ENCODE results near the gene FASTKD1. TPM values are rescaled to one million over a fixed set of nuclear protein-coding genes. Genes with fewer than 3 reads are reported as not detected.
"Not testable (repeated sequence)": the region's sequence is repeated elsewhere in the genome, so short reads cannot be mapped to it uniquely, and the experiment has no call there.

FASTKD1 gene
- total RNA-seq, 1 donor from 2014 or later = 30.1 TPM

- peaks cover 82% of the 10 kb centered on the region for H3K36me3 Mint-ChIP-seq
- H3K9me3 Mint-ChIP-seq = peaks cover 41% of the 10 kb centered on the region
- TF ChIP-seq CTCF (IDR thresholded peaks at IDR 0.05; ENCODE audit: unreplicated experiment) = no peak
- H3K27ac Mint-ChIP-seq = no peak overlapping the region
- no peak overlapping the region for H3K4me3 Mint-ChIP-seq
- no peak for DNase-seq (ENCODE audit: low spot score in 2 of 2, unreplicated experiment in 2 of 2)
- no peaks in the 10 kb centered on the region for H3K27me3 Mint-ChIP-seq (ENCODE audit: low read depth)
- no peaks in the 10 kb centered on the region for H3K4me1 Mint-ChIP-seq
Measured at GRCh38 chr2:169613876-169614275, 40.2 kb upstream of the FASTKD1 start.

- Mint-ChIP-seq H3K27ac (no peak overlapping the region), H3K36me3 (peaks cover 55% of the 10 kb centered on the region), H3K4me3 (no peak overlapping the region), H3K4me1 (no peaks in the 10 kb centered on the region), H3K27me3 (ENCODE audit: low read depth) (no peaks in the 10 kb centered on the region), H3K9me3 (peaks cover 8% of the 10 kb centered on the region)
- no peak for DNase-seq (ENCODE audit: low spot score in 2 of 2, unreplicated experiment in 2 of 2)
- no peak for TF ChIP-seq CTCF (IDR thresholded peaks at IDR 0.05; ENCODE audit: unreplicated experiment)
Measured at GRCh38 chr2:169609264-169609663, 35.6 kb upstream of the FASTKD1 start.

GRCh38 chr2:169599568-169599967 is 25.9 kb upstream of the FASTKD1 start:
- H3K27ac Mint-ChIP-seq = no peak overlapping the region
- H3K9me3 Mint-ChIP-seq = no peaks in the 10 kb centered on the region
- H3K27me3 Mint-ChIP-seq (ENCODE audit: low read depth) = no peaks in the 10 kb centered on the region
- H3K36me3 Mint-ChIP-seq = peaks cover 4% of the 10 kb centered on the region
- H3K4me1 Mint-ChIP-seq = no peaks in the 10 kb centered on the region
- TF ChIP-seq CTCF (IDR thresholded peaks at IDR 0.05; ENCODE audit: unreplicated experiment) = no peak
- H3K4me3 Mint-ChIP-seq = no peak overlapping the region
- no peak for DNase-seq (ENCODE audit: low spot score in 2 of 2, unreplicated experiment in 2 of 2)

DNA sequence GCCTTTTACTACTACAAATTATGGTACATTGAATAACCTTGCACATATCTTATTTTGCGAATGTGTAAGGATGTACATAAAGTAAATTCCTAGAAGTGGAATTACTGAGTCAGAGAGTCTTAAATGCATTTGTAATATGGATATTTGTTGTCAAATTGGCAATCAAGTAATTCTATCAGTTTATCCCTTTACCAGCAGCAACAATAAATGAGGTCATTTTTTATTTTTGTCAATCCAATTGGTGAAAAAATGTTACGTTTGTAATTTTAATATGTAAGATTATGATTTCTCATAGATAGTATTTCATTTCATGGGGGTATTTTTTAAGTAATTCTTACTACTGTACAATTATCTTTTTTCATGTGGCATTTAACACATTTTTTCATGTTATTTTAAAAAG is 25.3 kb upstream of the FASTKD1 start:
- Mint-ChIP-seq H3K4me3 (no peak overlapping the region), H3K9me3 (no peaks in the 10 kb centered on the region), H3K27ac (no peak overlapping the region), H3K4me1 (no peaks in the 10 kb centered on the region), H3K27me3 (ENCODE audit: low read depth) (no peaks in the 10 kb centered on the region), H3K36me3 (peaks cover 2% of the 10 kb centered on the region)
- no peak for DNase-seq (ENCODE audit: low spot score in 2 of 2, unreplicated experiment in 2 of 2)
- TF ChIP-seq CTCF (IDR thresholded peaks at IDR 0.05; ENCODE audit: unreplicated experiment) = no peak

DNA sequence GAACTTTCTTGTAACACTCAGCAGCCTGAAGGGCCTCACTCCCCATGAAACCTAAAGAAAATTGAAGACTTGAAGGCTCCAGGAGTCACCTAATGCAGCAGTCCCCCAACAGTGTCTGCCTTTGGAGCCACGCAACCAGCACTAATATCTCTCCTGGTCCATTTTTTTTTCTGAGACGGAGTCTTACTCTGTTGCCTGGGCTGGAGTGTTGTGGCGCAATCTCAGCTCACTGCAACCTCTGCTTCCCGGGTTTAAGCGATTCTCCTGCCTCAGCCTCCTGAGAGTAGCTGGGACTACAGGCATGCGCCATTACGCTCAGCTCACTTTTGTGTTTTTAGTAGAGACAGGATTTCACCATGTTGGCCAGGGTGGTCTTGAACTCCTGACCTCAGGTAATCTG is 22.9 kb upstream of the FASTKD1 start:
- DNase-seq (ENCODE audit: low spot score in 2 of 2, unreplicated experiment in 2 of 2); H3K27ac Mint-ChIP-seq; H3K36me3 Mint-ChIP-seq; H3K4me1 Mint-ChIP-seq; H3K9me3 Mint-ChIP-seq; H3K27me3 Mint-ChIP-seq (ENCODE audit: low read depth); H3K4me3 Mint-ChIP-seq: not testable (repeated sequence)

- H3K4me1 Mint-ChIP-seq = peaks cover 9% of the 10 kb centered on the region
- H3K36me3 Mint-ChIP-seq = peaks cover 9% of the 10 kb centered on the region
- no peak overlapping the region for H3K27ac Mint-ChIP-seq
- no peak overlapping the region for H3K4me3 Mint-ChIP-seq
- no peaks in the 10 kb centered on the region for H3K9me3 Mint-ChIP-seq
- no peak for TF ChIP-seq CTCF (IDR thresholded peaks at IDR 0.05; ENCODE audit: unreplicated experiment)
- DNase-seq (ENCODE audit: low spot score in 2 of 2, unreplicated experiment in 2 of 2) = no peak
- H3K27me3 Mint-ChIP-seq (ENCODE audit: low read depth) = no peaks in the 10 kb centered on the region
Measured at GRCh38 chr2:169590804-169591203, 17.1 kb upstream of the FASTKD1 start.
